OCI-LY7 (cell line): Measurements from ENCODE around the gene LIMS4. TPM values are rescaled to one million over a fixed set of nuclear protein-coding genes. Genes with fewer than 3 reads are reported as not detected.
"Not testable (repeated sequence)": the region's sequence is repeated elsewhere in the genome, so short reads cannot be mapped to it uniquely, and the experiment has no call there.

Experiments
- BruUV-seq: library from RNA; stranded (reverse); fragments of 400-500 nt; replicated peaks from 2 replicates; lab custom pipeline; 2021; lab: Mats Ljungman, UMichigan
- CTCF ChIA-PET: fragments of 300-600 bp; sonication (Branson Sonifier 250); formaldehyde crosslinking; loops from one replicate; lab custom pipeline; 2022; ENCODE audit warnings: antibody characterized with exemption; ENCODE audit not compliant: unreplicated experiment; lab: Charles Lee
- POLR2A ChIA-PET: fragments of 300-600 bp; sonication (Branson Sonifier 250); formaldehyde crosslinking; loops from one replicate; lab custom pipeline; 2022; ENCODE audit warnings: antibody characterized with exemption; lab: Charles Lee
- DNase-seq: peaks from one replicate; pipeline ENCODE4 v3.0.0-alpha.2; 2015; ENCODE audit warnings: low spot score
- H2AFZ ChIP-seq: fragments of 200-600 bp; sonication (generic), shearing (Covaris generic); 2 replicates; pipeline ENCODE4 v1.6.1; 2014; ENCODE audit warnings: mild to moderate bottlenecking, antibody characterized with exemption, low read length, moderate library complexity
- H3K27ac ChIP-seq: fragments of 200-600 bp; sonication (generic); 2 replicates; pipeline ENCODE4 v1.5.1; 2014; ENCODE audit warnings: mixed run types, low read depth, mild to moderate bottlenecking, moderate library complexity, low read length, inconsistent platforms; ENCODE audit not compliant: poor library complexity, severe bottlenecking
- H3K36me3 ChIP-seq: fragments of 200-600 bp; sonication (generic); 2 replicates; pipeline ENCODE4 v1.6.1; 2014; ENCODE audit warnings: mild to moderate bottlenecking, antibody characterized with exemption, low read length, moderate library complexity, mixed read lengths; ENCODE audit not compliant: insufficient read depth
- H3K4me1 ChIP-seq: fragments of 200-600 bp; sonication (generic); 2 replicates; pipeline ENCODE4 v1.5.1; 2014; ENCODE audit warnings: mild to moderate bottlenecking, low read length; ENCODE audit not compliant: insufficient read depth, poor library complexity, severe bottlenecking
- H3K4me2 ChIP-seq: fragments of 200-600 bp; sonication (generic); 2 replicates; pipeline ENCODE4 v1.6.1; 2014; ENCODE audit warnings: mild to moderate bottlenecking, low read length
- H3K4me3 ChIP-seq: fragments of 200-600 bp; sonication (generic); 2 replicates; pipeline ENCODE4 v1.5.1; 2014; ENCODE audit warnings: mild to moderate bottlenecking, low read depth, low read length; ENCODE audit not compliant: poor library complexity, severe bottlenecking
- H3K79me2 ChIP-seq: fragments of 200-600 bp; sonication (generic); 2 replicates; pipeline ENCODE4 v1.6.1; 2016; ENCODE audit warnings: low read depth, mild to moderate bottlenecking, low read length, moderate library complexity, mixed read lengths; ENCODE audit not compliant: insufficient read depth
- H3K9me2 ChIP-seq: fragments of 200-600 bp; sonication (generic); 2 replicates; pipeline ENCODE4 v1.6.1; 2016; ENCODE audit warnings: mild to moderate bottlenecking, low read length, mixed read lengths; ENCODE audit not compliant: insufficient read depth
- H3K9me3 ChIP-seq: fragments of 200-600 bp; sonication (generic); 2 replicates; pipeline ENCODE4 v1.6.1; 2014; ENCODE audit warnings: mild to moderate bottlenecking, mixed run types, low read length, mixed read lengths
- H4K20me1 ChIP-seq: fragments of 200-600 bp; sonication (generic); 2 replicates; pipeline ENCODE4 v1.6.1; 2014; ENCODE audit warnings: mild to moderate bottlenecking, antibody characterized with exemption, low read length, moderate library complexity, mixed read lengths; ENCODE audit not compliant: insufficient read depth
- intact Hi-C: fragments of 100-400 bp; cut with micrococcal nuclease; formaldehyde crosslinking; loops from one replicate; pipeline ENCODE4 v1.10.0; 2022; ENCODE audit not compliant: unreplicated experiment
- small RNA-seq: library from RNA; depleted of rRNA; stranded (forward); fragments of <200 nt; gene quantifications from one replicate; pipeline ENCODE3, GENCODE V24; 2014
- total RNA-seq, 2 experiments: library from RNA; depleted of rRNA in 1 of 2; stranded (reverse); fragments of >200 nt in 1 of 2; shearing (Covaris generic) in 1 of 2; gene quantifications; 2 replicates each; pipeline ENCODE4 v1.2.3, GENCODE V29; 2014 to 2022

LIMS4 gene
- total RNA-seq, 2 experiments from 2014 or later: 1.2 TPM; not detected in 1

DNA sequence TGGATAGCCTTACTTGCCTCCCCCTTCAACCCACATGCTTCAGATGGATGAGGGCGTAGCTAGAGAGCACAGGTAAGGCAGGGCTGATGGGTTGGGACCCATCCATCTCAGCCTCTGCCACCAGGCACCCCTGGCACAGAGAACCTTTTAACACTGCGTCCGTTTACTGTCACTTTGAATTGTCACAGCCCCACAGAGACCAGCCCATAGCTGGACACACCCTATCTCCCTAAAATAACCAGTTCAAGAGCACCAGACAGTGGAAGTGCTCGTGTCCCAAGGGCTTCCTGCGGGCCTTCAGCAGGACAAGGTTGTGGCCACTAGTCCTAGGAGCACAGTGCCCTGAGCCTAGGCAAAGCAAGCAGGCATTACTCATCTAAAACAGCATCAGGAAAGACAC, 76.6 kb downstream of the LIMS4 start:
- H3K4me2 ChIP-seq, H3K9me2 ChIP-seq, H3K4me3 ChIP-seq, intact Hi-C loops, POLR2A ChIA-PET, H3K27ac ChIP-seq, BruUV-seq, H3K4me1 ChIP-seq, H2AFZ ChIP-seq, DNase-seq, CTCF ChIA-PET, H3K79me2 ChIP-seq, H3K9me3 ChIP-seq, H3K36me3 ChIP-seq, H4K20me1 ChIP-seq: not testable (repeated sequence)

Small RNAs within 50 kb of the gene (small RNA-seq; reads per million reads assigned to genes)
- not detected for gene AC108938.1

Other genes starting within 250 kb of the LIMS4 start
- gene RGPD6, start 104.4 kb upstream of the LIMS4 start, total RNA-seq (2014; rRNA removed; shearing (Covaris generic)): 0.16 and 0.49 TPM in 2 replicates
- 0.38 and 0.68 TPM in 2 replicates for gene RGPD6, start 104.4 kb upstream of the LIMS4 start, total RNA-seq (2022)
- 107 and 125 TPM in 2 replicates for gene BUB1, start 205.2 kb upstream of the LIMS4 start, total RNA-seq (2014; rRNA removed; shearing (Covaris generic))
- 180 and 195 TPM in 2 replicates for gene BUB1, start 205.2 kb upstream of the LIMS4 start, total RNA-seq (2022)